OCI-LY1 (cell line): ENCODE measurements around the gene IPMK.

ENCODE experiments used
- H2AFZ ChIP-seq: fragments of 200-600 bp; sonication (generic), shearing (Covaris generic); 2 replicates; pipeline ENCODE4 v1.6.0; 2014; ENCODE audit warnings: antibody characterized with exemption, mild to moderate bottlenecking, low read length
- H3F3A ChIP-seq: fragments of 200-600 bp; sonication (generic), shearing (Covaris generic); 2 replicates; pipeline ENCODE4 v1.6.0; 2014; ENCODE audit warnings: mild to moderate bottlenecking, antibody characterized with exemption, low read length, moderate library complexity; ENCODE audit not compliant: insufficient read depth
- H3K27ac ChIP-seq: fragments of 200-600 bp; sonication (generic); 2 replicates; pipeline ENCODE4 v1.5.1; 2014; ENCODE audit warnings: low read length, mixed run types, mild to moderate bottlenecking, low read depth; ENCODE audit not compliant: poor library complexity, severe bottlenecking
- H3K27me3 ChIP-seq: fragments of 200-600 bp; sonication (generic); 2 replicates; pipeline ENCODE4 v1.6.0; 2014; ENCODE audit warnings: antibody characterized with exemption, mild to moderate bottlenecking, low read length, moderate library complexity; ENCODE audit not compliant: insufficient read depth
- H3K36me3 ChIP-seq: fragments of 200-600 bp; sonication (generic); 2 replicates; pipeline ENCODE4 v1.6.1; 2014; ENCODE audit warnings: mild to moderate bottlenecking, antibody characterized with exemption, low read length, moderate library complexity, mixed read lengths; ENCODE audit not compliant: insufficient read depth
- H3K4me1 ChIP-seq: fragments of 200-600 bp; sonication (generic); 2 replicates; pipeline ENCODE4 v1.5.1; 2014; ENCODE audit warnings: mild to moderate bottlenecking, low read length, moderate library complexity; ENCODE audit not compliant: insufficient read depth, severe bottlenecking
- H3K4me2 ChIP-seq: fragments of 200-600 bp; sonication (generic), shearing (Covaris generic); 2 replicates; pipeline ENCODE4 v1.6.1; 2014; ENCODE audit warnings: low read length
- H3K4me3 ChIP-seq: fragments of 200-600 bp; sonication (generic); 2 replicates; pipeline ENCODE4 v1.5.1; 2014; ENCODE audit warnings: low read length, low read depth, mild to moderate bottlenecking, mixed read lengths; ENCODE audit not compliant: poor library complexity, severe bottlenecking
- H3K79me2 ChIP-seq: fragments of 200-600 bp; shearing (Covaris generic); 2 replicates; pipeline ENCODE4 v1.6.1; 2016; ENCODE audit warnings: mixed run types, low read length, mixed read lengths; ENCODE audit not compliant: insufficient read depth
- H3K9ac ChIP-seq: fragments of 200-600 bp; sonication (generic), shearing (Covaris generic); 2 replicates; pipeline ENCODE4 v1.6.1; 2014; ENCODE audit warnings: mild to moderate bottlenecking, low read length, mixed read lengths
- H3K9me2 ChIP-seq: fragments of 200-600 bp; sonication (generic), shearing (Covaris generic); 2 replicates; pipeline ENCODE4 v1.6.1; 2014; ENCODE audit warnings: low read depth, mild to moderate bottlenecking, low read length, mixed read lengths
- H3K9me3 ChIP-seq: fragments of 200-600 bp; shearing (Covaris generic); 2 replicates; pipeline ENCODE4 v1.6.1; 2014; ENCODE audit warnings: low read length, mixed read lengths
- H4K20me1 ChIP-seq: fragments of 200-600 bp; sonication (generic), shearing (Covaris generic); 2 replicates; pipeline ENCODE4 v1.6.0; 2016; ENCODE audit warnings: mild to moderate bottlenecking, low read length; ENCODE audit not compliant: insufficient read depth
- CTCF ChIP-seq: fragments of 200-600 bp; sonication (generic), shearing (Covaris generic); IDR thresholded peaks from 2 replicates; pipeline ENCODE4 v1.5.1; 2017; ENCODE audit warnings: mild to moderate bottlenecking, antibody characterized with exemption, low read length, moderate library complexity, mixed read lengths
- EZH2 ChIP-seq: fragments of 200-600 bp; sonication (generic), shearing (Covaris generic); IDR thresholded peaks from 2 replicates; pipeline ENCODE4 v1.8.0; 2017; ENCODE audit warnings: borderline replicate concordance, mixed run types, mild to moderate bottlenecking, antibody characterized with exemption, low read length, moderate library complexity, mixed read lengths

Gene IPMK

GRCh38 chr10:58180666-58181065 lies 87.0 kb downstream of the IPMK start:
- H3K4me3 ChIP-seq: no peak overlapping the region
- no peak overlapping the region for H2AFZ ChIP-seq
- no peak for TF ChIP-seq CTCF
- no peak for TF ChIP-seq EZH2
- H3K9ac ChIP-seq: no peak overlapping the region
- H3K27ac ChIP-seq: no peak overlapping the region
- H3K4me2 ChIP-seq: no peak overlapping the region
- H3F3A ChIP-seq: no peaks in the 10 kb centered on the region
- H3K79me2 ChIP-seq: no peaks in the 10 kb centered on the region
- no peaks in the 10 kb centered on the region for H3K9me2 ChIP-seq
- no peaks in the 10 kb centered on the region for H3K9me3 ChIP-seq
- no peaks in the 10 kb centered on the region for H3K36me3 ChIP-seq
- H4K20me1 ChIP-seq: no peaks in the 10 kb centered on the region
- H3K27me3 ChIP-seq: no peaks in the 10 kb centered on the region
- no peaks in the 10 kb centered on the region for H3K4me1 ChIP-seq

GRCh38 chr10:58179238-58179637 lies 88.5 kb downstream of the IPMK start:
- Histone ChIP-seq H3K4me3 (no peak overlapping the region), H3K9ac (no peak overlapping the region), H3K79me2 (no peaks in the 10 kb centered on the region), H3K36me3 (no peaks in the 10 kb centered on the region), H3F3A (no peaks in the 10 kb centered on the region), H3K27me3 (no peaks in the 10 kb centered on the region), H2AFZ (no peak overlapping the region), H3K4me2 (no peak overlapping the region), H3K27ac (no peak overlapping the region), H3K9me2 (no peaks in the 10 kb centered on the region), H4K20me1 (no peaks in the 10 kb centered on the region), H3K9me3 (no peaks in the 10 kb centered on the region), H3K4me1 (no peaks in the 10 kb centered on the region)
- no peak for TF ChIP-seq CTCF
- no peak for TF ChIP-seq EZH2

GRCh38 chr10:58178811-58179210 lies 88.9 kb downstream of the IPMK start:
- no peaks in the 10 kb centered on the region for H3K4me1 ChIP-seq
- no peaks in the 10 kb centered on the region for H3F3A ChIP-seq
- H4K20me1 ChIP-seq: no peaks in the 10 kb centered on the region
- H3K9me3 ChIP-seq: no peaks in the 10 kb centered on the region
- H3K9me2 ChIP-seq: no peaks in the 10 kb centered on the region
- H2AFZ ChIP-seq: no peak overlapping the region
- H3K27ac ChIP-seq: no peak overlapping the region
- no peaks in the 10 kb centered on the region for H3K79me2 ChIP-seq
- no peaks in the 10 kb centered on the region for H3K36me3 ChIP-seq
- H3K27me3 ChIP-seq: no peaks in the 10 kb centered on the region
- H3K4me3 ChIP-seq: no peak overlapping the region
- H3K9ac ChIP-seq: no peak overlapping the region
- no peak for TF ChIP-seq CTCF
- no peak for TF ChIP-seq EZH2
- no peak overlapping the region for H3K4me2 ChIP-seq
